CD4-positive, alpha-beta memory T cell (primary cell): ENCODE results near the gene GFRA1. TPM values are rescaled to one million over a fixed set of nuclear protein-coding genes. Genes with fewer than 3 reads are reported as not detected.

Source experiments
- CTCF ChIA-PET: fragments of 350-600 bp; sonication (Branson Sonifier 250); formaldehyde crosslinking; loops from one replicate; lab custom pipeline; 2021; ENCODE audit warnings: inconsistent platforms; ENCODE audit not compliant: partially characterized antibody; lab: Charles Lee
- POLR2A ChIA-PET: fragments of 350-600 bp; sonication (Branson Sonifier 250); formaldehyde crosslinking; loops from one replicate; lab custom pipeline; 2021; ENCODE audit not compliant: partially characterized antibody; lab: Charles Lee
- DNase-seq, 5 donors: peaks; one replicate each; pipeline versions ENCODE4 v3.0.0 to v3.0.0-alpha.2; 2020 to 2022; ENCODE audit warnings: mixed read lengths in 1 of 5
- H3K27ac ChIP-seq: one replicate; pipeline ENCODE4 v1.7.0; 2013; ENCODE audit warnings: low read depth, low read length
- H3K27me3 ChIP-seq: 2 replicates; pipeline ENCODE4 v1.7.0; 2013; ENCODE audit warnings: mild to moderate bottlenecking, low read length, moderate library complexity; ENCODE audit not compliant: insufficient read depth
- H3K36me3 ChIP-seq: 2 replicates; pipeline ENCODE4 v1.7.0; 2013; ENCODE audit warnings: mild to moderate bottlenecking, low read length, moderate library complexity; ENCODE audit not compliant: insufficient read depth
- H3K4me1 ChIP-seq: 2 replicates; pipeline ENCODE4 v1.7.0; 2013; ENCODE audit warnings: mild to moderate bottlenecking, low read length, moderate library complexity; ENCODE audit not compliant: insufficient read depth
- H3K4me3 ChIP-seq, 2 donors: one replicate each; pipeline ENCODE4 v1.7.0; 2013; ENCODE audit warnings: low read length in 2 of 2, mild to moderate bottlenecking in 1 of 2
- H3K9me3 ChIP-seq, 2 donors: one replicate each; pipeline ENCODE4 v1.7.0; 2013; ENCODE audit warnings: low read length in 2 of 2, control low read depth in 1 of 2; ENCODE audit not compliant: control insufficient read depth in 1 of 2
- H3K27ac Mint-ChIP-seq, 7 donors: one replicate each; pipeline ENCODE4 v1.8.0; 2020 to 2021; ENCODE audit warnings: mixed read lengths in 7 of 7, mild to moderate bottlenecking in 6 of 7, inconsistent platforms in 3 of 7, moderate library complexity in 3 of 7
- H3K27me3 Mint-ChIP-seq, 2 donors: one replicate each; pipeline ENCODE4 v1.8.0; 2020 to 2021; ENCODE audit warnings: mixed read lengths in 2 of 2
- H3K36me3 Mint-ChIP-seq, 2 donors: one replicate each; pipeline ENCODE4 v1.8.0; 2020 to 2021; ENCODE audit warnings: mixed read lengths in 2 of 2, inconsistent platforms in 1 of 2, mild to moderate bottlenecking in 1 of 2
- H3K4me1 Mint-ChIP-seq, 4 donors: one replicate each; pipeline ENCODE4 v1.8.0; 2020 to 2021; ENCODE audit warnings: mixed read lengths in 4 of 4, mild to moderate bottlenecking in 1 of 4
- H3K4me3 Mint-ChIP-seq, 8 donors: one replicate each; pipeline ENCODE4 v1.8.0; 2020 to 2021; ENCODE audit warnings: mixed read lengths in 8 of 8, mild to moderate bottlenecking in 7 of 8, moderate library complexity in 6 of 8, inconsistent platforms in 3 of 8
- H3K9me3 Mint-ChIP-seq, 8 donors: one replicate each; pipeline ENCODE4 v1.8.0; 2020 to 2021; ENCODE audit warnings: mixed read lengths in 8 of 8, mild to moderate bottlenecking in 5 of 8, inconsistent platforms in 3 of 8, moderate library complexity in 1 of 8
- intact Hi-C: fragments of 100-400 bp; cut with micrococcal nuclease; formaldehyde crosslinking; loops from one replicate; pipeline ENCODE4 v1.15.1; 2023
- polyA plus RNA-seq, 2 donors: library from polyadenylated mRNA; unstranded; fragments of 300-500 nt; fragmentation: Illumina TruSeq; gene quantifications; one replicate each; pipeline ENCODE4 v1.2.3, GENCODE V29; 2021
- total RNA-seq, 2 experiments: library from RNA; stranded (reverse); gene quantifications; one replicate each; pipeline ENCODE4 v1.2.3, GENCODE V29; 2021

The GFRA1 gene
- total and polyA plus RNA-seq, 4 experiments from 2014 or later = not detected

DNA sequence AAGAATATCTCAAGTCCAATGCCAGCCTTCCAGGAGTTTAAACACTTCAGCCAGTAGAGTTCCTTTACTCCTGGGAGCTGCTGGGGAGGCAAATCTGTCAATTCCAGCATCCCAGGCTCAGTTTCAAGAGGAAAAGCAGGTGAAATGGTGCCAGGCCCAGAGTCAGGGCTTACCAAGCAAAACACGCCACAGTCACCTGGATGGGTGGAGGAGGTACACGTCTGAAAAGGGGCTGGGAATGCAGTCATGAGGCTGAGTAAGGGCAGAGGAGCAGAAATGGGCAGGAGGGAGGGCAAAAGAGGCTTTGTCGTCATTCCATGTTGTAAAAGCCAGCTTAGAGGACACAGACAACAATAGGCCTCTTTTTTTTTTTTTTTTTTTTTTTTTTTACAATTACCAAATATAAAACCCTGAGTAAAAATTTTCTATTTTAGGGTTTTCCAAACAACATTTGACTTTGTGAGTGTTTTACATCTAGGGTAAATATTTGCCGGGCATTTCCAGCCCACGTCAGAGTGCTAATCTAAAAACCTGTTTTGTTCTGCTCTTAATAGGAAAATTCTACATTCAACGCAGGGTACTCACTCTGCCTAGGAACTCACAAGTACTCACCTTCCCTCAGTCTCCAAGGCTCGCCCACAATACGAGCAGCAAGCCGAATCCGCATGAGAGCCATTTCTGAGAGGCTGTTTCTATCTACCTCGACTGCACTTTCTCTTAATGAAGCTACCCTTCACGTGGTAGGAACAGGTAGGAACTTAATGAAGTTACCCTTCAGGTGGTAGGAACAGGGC is 21.2 kb downstream of the GFRA1 start:
- CTCF ChIA-PET = no interaction called here
- no peak overlapping the region for H3K4me3 Mint-ChIP-seq

DNA sequence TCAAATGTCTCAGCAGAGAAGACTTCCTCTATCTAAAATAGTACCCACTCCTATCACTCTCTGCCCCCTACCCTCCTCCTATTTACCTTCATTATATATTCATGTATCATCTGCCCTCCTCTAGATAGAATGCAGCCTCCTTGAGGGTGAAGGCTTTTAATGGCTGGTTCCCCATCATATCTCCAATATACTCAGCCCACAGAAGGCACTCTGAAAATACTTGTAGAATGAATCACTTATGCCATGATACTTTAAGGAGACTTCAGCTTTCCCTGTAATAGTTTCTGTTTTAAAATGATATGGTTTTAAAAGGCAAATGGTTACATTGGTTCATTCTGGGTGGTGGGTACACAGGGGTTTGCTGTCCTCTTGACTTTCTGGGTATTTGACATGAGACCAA is 25.3 kb downstream of the GFRA1 start:
- H3K36me3 Mint-ChIP-seq = no peaks in the 10 kb centered on the region
- H3K36me3 ChIP-seq = no peaks in the 10 kb centered on the region

More for the DNA sequence above, 21.2 kb downstream of the GFRA1 start:
- no peaks in the 10 kb centered on the region for H3K27me3 Mint-ChIP-seq
- H3K27ac Mint-ChIP-seq = no peak overlapping the region
- peaks cover 0 to 1% (median 0%) of the 10 kb centered on the region in 4 donors for H3K4me1 Mint-ChIP-seq
- Histone ChIP-seq H3K9me3 (no peaks in the 10 kb centered on the region), H3K27me3 (no peaks in the 10 kb centered on the region), H3K4me3 (no peak overlapping the region), H3K4me1 (no peaks in the 10 kb centered on the region), H3K36me3 (no peaks in the 10 kb centered on the region), H3K27ac (no peak overlapping the region)
- H3K9me3 Mint-ChIP-seq = peaks cover 0 to 6% (median 2%) of the 10 kb centered on the region in 8 donors
- intact Hi-C loops = no loop called here
- H3K36me3 Mint-ChIP-seq = no peaks in the 10 kb centered on the region
- POLR2A ChIA-PET = no interaction called here
- no peak for DNase-seq

DNA sequence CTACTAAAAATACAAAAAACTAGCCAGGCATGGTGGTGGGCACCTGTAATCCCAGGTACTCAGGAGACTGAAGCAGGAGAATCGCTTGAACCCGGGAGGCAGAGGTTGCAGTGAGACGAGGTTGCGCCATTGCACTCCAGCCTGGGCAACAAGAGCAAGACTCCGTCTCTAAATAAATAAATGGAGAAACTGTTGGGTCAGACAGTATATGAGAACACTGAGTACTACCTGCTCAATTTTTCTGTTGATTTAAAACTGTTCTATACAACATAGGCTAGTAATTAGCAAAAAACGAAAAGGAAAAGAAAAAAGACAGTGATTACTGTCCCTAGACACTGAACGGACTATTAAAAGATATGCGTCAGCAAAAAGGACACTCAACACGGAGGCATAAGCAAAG is 26.7 kb downstream of the GFRA1 start:
- Histone ChIP-seq H3K27ac (no peak overlapping the region), H3K27me3 (no peaks in the 10 kb centered on the region), H3K9me3 (no peaks in the 10 kb centered on the region), H3K4me1 (no peaks in the 10 kb centered on the region), H3K4me3 (no peak overlapping the region), H3K36me3 (no peaks in the 10 kb centered on the region)
- Mint-ChIP-seq H3K4me3 (no peak overlapping the region), H3K36me3 (no peaks in the 10 kb centered on the region), H3K27me3 (no peaks in the 10 kb centered on the region), H3K4me1 (no peaks in the 10 kb centered on the region), H3K9me3 (peaks cover 0 to 9% (median under 1%) of the 10 kb centered on the region in 8 donors), H3K27ac (no peak overlapping the region)
- ChIA-PET CTCF (no interaction called here), POLR2A (no interaction called here)
- no peak for DNase-seq
- intact Hi-C loops = no loop called here

More for the DNA sequence above, 25.3 kb downstream of the GFRA1 start:
- H3K4me3 ChIP-seq = no peak overlapping the region
- DNase-seq = no peak
- H3K9me3 Mint-ChIP-seq = peaks cover 0 to 9% (median under 1%) of the 10 kb centered on the region in 8 donors
- H3K27me3 Mint-ChIP-seq = no peaks in the 10 kb centered on the region
- H3K4me1 Mint-ChIP-seq = no peaks in the 10 kb centered on the region
- no peak overlapping the region for H3K27ac ChIP-seq
- no peak overlapping the region for H3K4me3 Mint-ChIP-seq
- POLR2A ChIA-PET = no interaction called here
- H3K4me1 ChIP-seq = no peaks in the 10 kb centered on the region
- intact Hi-C loops = no loop called here
- no peak overlapping the region for H3K27ac Mint-ChIP-seq
- no peaks in the 10 kb centered on the region for H3K9me3 ChIP-seq
- CTCF ChIA-PET = no interaction called here
- H3K27me3 ChIP-seq = no peaks in the 10 kb centered on the region

DNA sequence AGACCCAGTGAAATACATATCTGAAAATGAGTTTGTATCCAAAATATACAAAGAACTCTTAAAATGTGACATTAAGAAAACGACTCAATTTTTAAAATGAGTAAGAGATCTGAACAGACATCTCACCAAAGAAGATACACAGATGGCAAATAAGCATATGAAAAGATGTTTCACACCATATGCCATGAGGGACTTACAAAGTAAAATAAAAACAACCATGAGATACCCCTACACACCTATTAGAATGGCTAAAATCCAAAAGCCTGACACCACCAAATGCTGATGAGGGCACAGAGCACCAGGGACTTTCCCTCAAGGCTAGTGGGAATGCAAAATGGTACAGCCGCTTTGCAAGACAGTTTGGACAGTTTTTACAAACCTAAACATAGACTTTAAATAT is 27.9 kb downstream of the GFRA1 start:
- H3K27ac Mint-ChIP-seq = no peak overlapping the region
- H3K9me3 Mint-ChIP-seq = peaks cover 0 to 9% (median 0%) of the 10 kb centered on the region in 8 donors

DNA sequence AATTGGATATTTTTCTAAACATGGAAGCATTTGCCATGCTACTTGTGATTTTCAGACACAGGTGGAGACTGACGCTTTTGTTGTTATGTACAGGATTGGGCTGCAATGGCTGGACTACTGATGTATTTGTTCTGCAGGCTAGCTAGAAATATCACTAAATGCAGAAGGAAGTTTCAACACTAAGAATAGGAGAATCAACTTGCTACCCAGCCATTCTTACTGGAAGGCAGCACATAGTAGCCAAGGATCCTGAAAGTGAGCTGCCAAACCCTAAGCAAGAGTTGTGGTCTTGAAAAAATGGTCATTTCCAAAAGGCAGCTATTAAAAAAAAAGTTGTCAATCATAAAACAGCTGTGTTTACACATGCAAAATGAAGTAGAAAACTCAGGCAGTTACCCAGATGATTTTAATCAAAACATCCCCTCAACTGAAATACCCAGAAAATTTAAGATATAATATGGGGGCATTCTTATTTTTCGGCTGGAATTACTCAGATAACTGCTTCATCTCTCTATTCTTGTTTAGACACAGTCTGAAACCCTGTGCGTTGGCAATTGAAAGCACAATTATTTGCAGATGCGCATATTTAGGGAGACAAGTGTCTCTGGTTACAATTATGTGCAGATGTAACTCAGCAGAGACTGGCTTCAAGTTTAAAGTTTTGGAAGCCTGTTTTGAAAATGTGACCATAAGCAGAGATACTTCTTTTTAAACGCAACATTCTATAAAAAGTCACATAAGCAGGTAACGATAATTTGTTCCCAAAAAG is 31.2 kb downstream of the GFRA1 start:
- no peak overlapping the region for H3K27ac Mint-ChIP-seq
- no peaks in the 10 kb centered on the region for H3K4me1 Mint-ChIP-seq
- ChIA-PET CTCF (no interaction called here), POLR2A (no interaction called here)
- Histone ChIP-seq H3K4me3 (no peak overlapping the region), H3K27me3 (no peaks in the 10 kb centered on the region), H3K9me3 (no peaks in the 10 kb centered on the region), H3K27ac (no peak overlapping the region), H3K4me1 (no peaks in the 10 kb centered on the region), H3K36me3 (no peaks in the 10 kb centered on the region)
- no peaks in the 10 kb centered on the region for H3K27me3 Mint-ChIP-seq
- peaks cover 0 to 5% (median 0%) of the 10 kb centered on the region in 8 donors for H3K9me3 Mint-ChIP-seq
- no peaks in the 10 kb centered on the region for H3K36me3 Mint-ChIP-seq
- DNase-seq = no peak
- intact Hi-C loops = no loop called here
- no peak overlapping the region for H3K4me3 Mint-ChIP-seq

More for the DNA sequence above, 27.9 kb downstream of the GFRA1 start:
- no peaks in the 10 kb centered on the region for H3K36me3 Mint-ChIP-seq
- CTCF ChIA-PET = no interaction called here
- DNase-seq = no peak
- POLR2A ChIA-PET = no interaction called here
- H3K4me1 Mint-ChIP-seq = no peaks in the 10 kb centered on the region
- H3K4me3 ChIP-seq = no peak overlapping the region
- no peaks in the 10 kb centered on the region for H3K27me3 ChIP-seq
- no peaks in the 10 kb centered on the region for H3K36me3 ChIP-seq
- no peak overlapping the region for H3K4me3 Mint-ChIP-seq
- intact Hi-C loops = no loop called here
- H3K4me1 ChIP-seq = no peaks in the 10 kb centered on the region
- no peak overlapping the region for H3K27ac ChIP-seq
- H3K27me3 Mint-ChIP-seq = no peaks in the 10 kb centered on the region
- H3K9me3 ChIP-seq = no peaks in the 10 kb centered on the region

DNA sequence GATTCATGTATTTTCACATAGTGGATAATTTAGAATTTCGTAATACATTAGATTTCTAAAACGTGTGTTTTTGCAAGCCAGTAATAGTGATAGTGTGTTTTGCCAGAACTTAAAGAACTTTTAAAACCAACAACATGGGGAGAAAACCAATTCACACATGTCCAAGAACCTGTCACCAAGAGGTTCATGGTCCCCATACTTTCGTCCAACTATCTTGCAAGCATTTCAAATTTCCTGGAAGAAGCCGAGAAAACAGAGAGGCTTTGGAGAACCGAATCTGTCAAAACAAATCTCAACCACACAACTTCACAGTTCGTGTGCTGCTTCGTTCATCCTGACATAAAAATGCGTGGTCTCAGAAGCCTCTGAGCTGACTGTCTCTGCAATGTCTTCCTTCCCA is 31.9 kb downstream of the GFRA1 start:
- Histone ChIP-seq H3K4me3 (no peak overlapping the region), H3K4me1 (no peaks in the 10 kb centered on the region), H3K9me3 (no peaks in the 10 kb centered on the region), H3K27ac (no peak overlapping the region), H3K27me3 (no peaks in the 10 kb centered on the region), H3K36me3 (no peaks in the 10 kb centered on the region)
- intact Hi-C loops = no loop called here
- no peaks in the 10 kb centered on the region for H3K27me3 Mint-ChIP-seq
- POLR2A ChIA-PET = no interaction called here
- H3K36me3 Mint-ChIP-seq = no peaks in the 10 kb centered on the region
- H3K4me1 Mint-ChIP-seq = no peaks in the 10 kb centered on the region
- H3K4me3 Mint-ChIP-seq = no peak overlapping the region
- peaks cover 0 to 3% (median 0%) of the 10 kb centered on the region in 8 donors for H3K9me3 Mint-ChIP-seq
- no peak for DNase-seq
- CTCF ChIA-PET = no interaction called here
- no peak overlapping the region for H3K27ac Mint-ChIP-seq

DNA sequence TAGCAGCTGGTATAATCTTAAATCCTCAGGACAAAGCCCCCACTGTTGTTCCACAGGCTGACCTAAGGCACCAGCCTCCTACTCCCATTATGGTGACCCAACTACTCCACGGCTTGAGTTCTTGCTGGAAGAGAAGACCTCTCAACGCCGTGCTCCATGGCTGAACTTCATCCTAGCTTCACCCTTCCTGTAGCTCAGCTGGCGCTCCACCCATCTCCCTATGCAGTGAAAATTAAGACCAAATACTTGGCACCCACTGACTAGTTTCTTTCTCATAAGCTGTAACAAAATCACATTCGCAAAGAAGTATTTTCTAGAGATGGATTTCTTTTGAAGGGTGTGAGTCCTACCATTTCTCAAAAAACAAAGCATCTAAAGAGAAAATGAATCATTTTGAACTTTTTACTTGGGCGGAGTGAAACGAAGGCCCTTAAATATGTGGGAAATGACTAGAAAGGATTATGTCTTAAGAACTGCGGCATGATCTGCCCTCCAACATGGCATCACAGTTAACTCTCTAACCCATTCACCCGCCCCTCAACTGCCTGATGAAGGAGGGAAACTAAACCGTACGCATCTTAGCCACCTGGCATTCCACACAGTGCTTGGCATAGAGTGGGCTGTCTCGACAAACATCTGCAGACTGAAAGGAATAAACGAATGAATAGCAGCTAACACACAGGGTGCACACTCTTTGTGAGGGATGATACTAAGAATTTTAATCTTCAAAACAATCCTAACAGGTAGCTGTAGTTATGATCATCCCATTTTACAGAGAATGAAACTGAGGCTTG is 32.7 kb downstream of the GFRA1 start:
- CTCF ChIA-PET = no interaction called here
- Histone ChIP-seq H3K27ac (no peak overlapping the region), H3K9me3 (no peaks in the 10 kb centered on the region), H3K4me1 (no peaks in the 10 kb centered on the region), H3K4me3 (no peak overlapping the region), H3K27me3 (no peaks in the 10 kb centered on the region), H3K36me3 (no peaks in the 10 kb centered on the region)
- Mint-ChIP-seq H3K4me3 (no peak overlapping the region), H3K9me3 (peaks cover 0 to 5% (median 1%) of the 10 kb centered on the region in 8 donors), H3K36me3 (no peaks in the 10 kb centered on the region), H3K27ac (no peak overlapping the region), H3K4me1 (no peaks in the 10 kb centered on the region), H3K27me3 (no peaks in the 10 kb centered on the region)
- DNase-seq = no peak
- POLR2A ChIA-PET = no interaction called here
- intact Hi-C loops = no loop called here
